Stimulated activated naive CD8-positive, alpha-beta T cell treated with anti-CD3 and anti-CD28 coated beads, Interleukin-15, amount 100 ng/mL, for 72 hours (primary cell): ENCODE measurements around the gene ARG1.
"Not testable (repeated sequence)": the region's sequence is repeated elsewhere in the genome, so short reads cannot be mapped to it uniquely, and the experiment has no call there.

Source experiments
- ATAC-seq: fragments of 150-1000 bp; cut with Tn5 transposase; 2 replicates; pipeline ENCODE4 v1.10.0; 2021; ENCODE audit warnings: mild to moderate bottlenecking, moderate library complexity
- DNase-seq, 2 donors: peaks; one replicate each; pipeline ENCODE4 v3.0.0; 2021 to 2022
- H3K27ac Mint-ChIP-seq, 2 donors: one replicate each; pipeline ENCODE4 v1.8.0; 2022; ENCODE audit warnings: mild to moderate bottlenecking in 2 of 2, mixed read lengths in 2 of 2, moderate library complexity in 2 of 2
- H3K27me3 Mint-ChIP-seq: one replicate; pipeline ENCODE4 v1.8.0; 2022; ENCODE audit warnings: mixed read lengths
- H3K4me1 Mint-ChIP-seq: one replicate; pipeline ENCODE4 v1.8.0; 2022; ENCODE audit warnings: mild to moderate bottlenecking, mixed read lengths
- H3K4me3 Mint-ChIP-seq, 2 donors: one replicate each; pipeline ENCODE4 v1.8.0; 2022; ENCODE audit warnings: mild to moderate bottlenecking in 2 of 2, mixed read lengths in 2 of 2, moderate library complexity in 1 of 2
- H3K9me3 Mint-ChIP-seq, 2 donors: one replicate each; pipeline ENCODE4 v1.8.0; 2022; ENCODE audit warnings: mixed read lengths in 2 of 2

The ARG1 gene

DNA sequence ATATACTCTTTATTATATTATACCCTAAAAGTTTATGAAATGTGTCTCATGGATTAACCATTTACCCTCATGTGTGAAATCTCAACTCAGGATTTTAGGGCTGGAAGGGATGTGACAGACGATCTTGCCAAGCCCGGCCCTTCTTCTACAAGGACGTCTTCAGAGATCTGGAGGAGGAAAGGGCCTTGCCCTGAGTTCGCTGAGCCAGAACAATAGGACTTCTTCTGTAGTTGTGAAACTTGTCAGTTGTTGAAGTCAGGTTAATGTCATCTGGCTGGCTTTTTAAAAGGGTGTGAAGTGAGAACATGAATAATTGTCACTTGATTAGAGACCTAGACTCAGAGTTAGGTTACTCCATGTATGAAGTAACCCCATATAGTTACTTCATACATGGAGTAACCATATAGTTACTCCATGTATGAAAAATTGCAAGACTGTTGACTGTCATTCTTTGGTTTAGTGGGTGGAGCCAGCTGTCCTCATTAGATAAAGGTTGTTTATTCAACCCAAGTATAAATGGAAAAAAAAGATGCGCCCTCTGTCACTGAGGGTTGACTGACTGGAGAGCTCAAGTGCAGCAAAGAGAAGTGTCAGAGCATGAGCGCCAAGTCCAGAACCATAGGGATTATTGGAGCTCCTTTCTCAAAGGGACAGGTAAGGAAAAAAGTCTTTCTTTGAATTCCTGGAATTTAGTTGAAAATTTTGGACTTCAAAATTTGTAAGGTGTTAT, at the start of gene ARG1:
Gene ARG1 (plus strand): TSS at position 541 of the 730 bp plus-strand sequence. CDS start 57 bp downstream, at position 598.
- Mint-ChIP-seq H3K27me3 (no peaks in the 10 kb centered on the region), H3K9me3 (no peaks in the 10 kb centered on the region), H3K4me1 (no peaks in the 10 kb centered on the region), H3K4me3 (no peak within 1 kb of the TSS), H3K27ac (peak within 1 kb of the TSS in 1 of 2 donors; percentile 16)
- DNase-seq (no peak), ATAC-seq (no peak)

DNA sequence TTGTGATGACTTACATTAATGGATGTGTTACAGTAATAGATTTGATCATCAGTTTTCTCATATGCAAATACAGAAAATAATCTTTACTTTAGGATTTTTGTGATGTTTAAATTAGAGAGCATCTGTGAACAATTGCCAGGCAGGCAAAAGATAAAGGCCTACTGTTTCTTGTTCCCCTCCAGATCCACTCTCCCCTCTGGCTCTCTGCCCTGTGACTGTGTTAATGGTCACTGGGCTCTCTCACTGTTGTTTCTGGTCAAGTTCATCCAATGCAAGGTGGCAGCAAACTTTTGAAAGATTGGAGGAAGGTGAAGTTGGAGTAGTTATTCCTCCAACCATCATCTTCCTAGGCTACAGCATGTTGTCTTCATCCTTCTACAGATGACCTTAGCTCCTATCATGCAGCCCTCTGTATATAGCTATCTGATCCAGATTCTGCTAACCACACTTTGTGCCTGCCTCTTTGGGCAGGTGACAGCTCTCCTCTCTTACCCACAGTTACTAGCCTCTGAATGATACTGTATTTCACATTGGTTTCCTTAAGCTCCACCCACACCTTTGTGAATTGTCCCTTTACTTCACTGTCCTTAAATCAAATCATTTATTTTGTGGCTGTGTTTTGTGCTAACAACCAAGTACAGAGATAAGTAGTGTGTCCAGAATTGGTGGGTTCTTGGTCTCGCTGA, 48.9 kb upstream of the ARG1 start:
- no peak for DNase-seq
- Mint-ChIP-seq H3K27ac (no peak overlapping the region), H3K4me1 (peaks cover 25% of the 10 kb centered on the region), H3K9me3 (no peaks in the 10 kb centered on the region), H3K4me3 (no peak overlapping the region), H3K27me3 (no peaks in the 10 kb centered on the region)
- peak; percentile 65 for ATAC-seq

DNA sequence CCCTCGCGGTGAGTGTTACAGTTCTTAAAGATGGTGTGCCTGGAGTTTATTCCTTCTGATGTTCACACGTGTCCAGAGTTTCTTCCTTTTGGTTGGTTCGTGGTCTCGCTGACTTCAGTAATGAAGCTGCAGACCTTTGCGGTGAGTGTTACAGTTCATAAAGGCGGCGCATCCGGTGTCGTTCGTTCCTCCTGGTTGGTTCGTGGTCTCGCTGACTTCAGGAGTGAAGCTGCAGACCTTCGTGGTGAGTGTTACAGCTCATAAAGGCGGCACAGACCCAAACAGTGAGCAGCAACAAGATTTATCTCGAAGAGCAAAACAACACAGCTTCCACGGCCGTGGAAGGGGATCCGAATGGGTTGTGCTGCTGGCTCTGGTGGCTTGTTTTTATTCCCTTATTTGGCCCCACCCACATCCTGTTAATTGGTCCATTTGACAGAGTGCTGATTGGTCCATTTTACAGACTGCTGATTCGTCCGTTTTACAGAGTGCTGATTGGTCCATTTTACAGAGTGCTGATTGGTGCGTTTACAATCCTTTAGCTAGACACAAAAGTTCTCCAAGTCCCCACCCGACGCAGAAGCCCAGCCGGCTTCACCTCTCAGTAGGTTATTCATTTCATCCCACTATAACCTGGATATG, 48.2 kb upstream of the ARG1 start:
- H3K27me3 Mint-ChIP-seq, result no peaks in the 10 kb centered on the region
- H3K9me3 Mint-ChIP-seq, result no peaks in the 10 kb centered on the region
- H3K4me3 Mint-ChIP-seq, result no peak overlapping the region
- ATAC-seq, result peak; percentile 48
- H3K27ac Mint-ChIP-seq, result no peak overlapping the region
- H3K4me1 Mint-ChIP-seq, result peaks cover 25% of the 10 kb centered on the region
- peak in 1 of 2 donors; percentile 30 for DNase-seq

DNA sequence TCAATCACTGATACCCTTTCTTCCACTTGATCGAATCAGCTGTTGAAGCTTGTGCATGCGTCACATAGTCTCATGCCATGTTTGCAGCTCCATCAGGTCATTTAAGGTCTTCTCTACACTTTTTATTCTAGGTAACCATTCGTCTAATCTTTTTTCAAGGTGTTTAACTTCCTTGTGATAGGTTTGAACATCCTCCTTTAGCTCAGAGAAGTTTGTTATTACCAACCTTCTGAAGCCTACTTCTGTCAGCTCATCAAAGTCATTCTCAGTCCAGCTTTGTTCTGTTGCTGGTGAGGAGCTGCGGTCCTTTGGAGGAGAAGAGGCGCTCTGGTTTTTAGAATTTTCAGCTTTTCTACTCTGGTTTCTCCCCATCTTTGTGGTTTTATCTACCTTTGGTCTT, 42.1 kb upstream of the ARG1 start:
- peak overlapping the region in 1 of 2 donors; percentile 70 for H3K4me3 Mint-ChIP-seq
- peaks cover 52% of the 10 kb centered on the region for H3K4me1 Mint-ChIP-seq
- not testable (repeated sequence) for DNase-seq, H3K27me3 Mint-ChIP-seq, H3K9me3 Mint-ChIP-seq, ATAC-seq
- peak overlapping the region in 1 of 2 donors; percentile 6 for H3K27ac Mint-ChIP-seq

DNA sequence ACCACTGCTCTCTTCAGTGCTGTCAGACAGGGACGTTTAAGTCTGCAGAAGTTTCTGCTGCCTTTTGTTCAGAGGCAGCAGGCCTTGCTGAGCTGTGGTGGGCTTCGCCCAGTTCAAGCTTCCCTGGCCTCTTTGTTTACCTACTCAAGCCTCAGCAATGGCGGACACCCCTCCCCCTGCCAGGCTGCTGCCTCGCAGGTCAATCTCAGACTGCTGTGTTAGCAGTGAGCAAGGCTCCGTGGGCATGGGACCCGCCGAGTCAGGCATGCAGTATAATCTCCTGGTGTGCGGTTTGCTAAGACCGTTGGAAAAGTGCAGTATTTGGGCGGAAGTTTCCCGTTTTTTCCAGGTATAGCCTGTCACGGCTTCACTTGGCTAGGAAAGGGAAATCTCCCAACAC, 41.3 kb upstream of the ARG1 start:
- H3K4me3 Mint-ChIP-seq, result peak overlapping the region; percentile 16 to 70
- H3K9me3 Mint-ChIP-seq, result not testable (repeated sequence)

DNA sequence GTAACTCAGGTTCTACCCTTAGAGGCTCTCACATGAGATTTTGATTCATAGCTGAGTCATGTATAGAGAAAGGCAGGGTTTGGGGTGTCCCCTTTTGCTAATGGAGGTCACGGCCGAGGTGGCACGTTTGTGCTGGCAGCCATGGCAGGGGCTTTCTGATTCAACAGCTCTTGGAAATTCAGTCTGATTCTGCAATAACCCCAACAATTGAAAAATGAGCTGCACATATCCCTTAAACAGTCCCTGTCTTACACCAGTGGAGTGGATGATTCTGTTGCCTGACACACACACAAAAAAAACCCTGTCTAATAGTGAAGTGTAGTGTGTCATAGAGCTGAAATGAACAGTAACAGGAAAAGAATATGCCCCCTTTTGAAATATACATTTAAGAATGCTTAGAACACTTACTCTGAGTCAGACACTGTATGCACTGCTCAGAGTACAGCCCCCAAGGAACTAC, 40.4 kb upstream of the ARG1 start:
- DNase-seq (peak; percentile 44 to 82), ATAC-seq (peak; percentile 96)
- no peaks in the 10 kb centered on the region for H3K9me3 Mint-ChIP-seq
- no peaks in the 10 kb centered on the region for H3K27me3 Mint-ChIP-seq
- H3K27ac Mint-ChIP-seq, result peak overlapping the region in 1 of 2 donors; percentile 27
- peak overlapping the region; percentile 40 to 65 for H3K4me3 Mint-ChIP-seq
- H3K4me1 Mint-ChIP-seq, result peaks cover 52% of the 10 kb centered on the region

More for the DNA sequence above, 41.3 kb upstream of the ARG1 start:
- not testable (repeated sequence) for H3K27ac Mint-ChIP-seq, DNase-seq, ATAC-seq, H3K27me3 Mint-ChIP-seq
- peaks cover 52% of the 10 kb centered on the region for H3K4me1 Mint-ChIP-seq

DNA sequence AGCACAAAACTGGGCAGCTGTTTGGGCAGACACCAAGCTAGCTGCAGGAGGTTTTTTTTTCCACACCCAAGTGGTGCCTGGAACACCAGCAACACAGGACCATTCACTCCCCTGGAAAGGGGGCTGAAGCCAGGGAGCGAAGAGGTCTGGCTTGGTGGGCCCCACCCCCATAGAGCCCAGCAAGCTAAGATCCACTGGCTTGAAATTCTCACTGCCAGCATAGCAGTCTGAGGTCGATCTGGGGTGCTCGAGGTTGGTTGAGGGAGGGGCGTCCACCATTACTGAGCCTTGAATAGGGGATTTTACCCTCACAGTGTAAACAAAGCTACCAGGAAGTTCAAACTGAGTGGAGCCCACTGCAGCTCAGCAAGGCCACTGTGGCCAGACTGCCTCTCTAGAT, 34.4 kb upstream of the ARG1 start:
- DNase-seq, H3K4me1 Mint-ChIP-seq, H3K9me3 Mint-ChIP-seq, H3K27ac Mint-ChIP-seq, H3K4me3 Mint-ChIP-seq, ATAC-seq, H3K27me3 Mint-ChIP-seq: not testable (repeated sequence)

DNA sequence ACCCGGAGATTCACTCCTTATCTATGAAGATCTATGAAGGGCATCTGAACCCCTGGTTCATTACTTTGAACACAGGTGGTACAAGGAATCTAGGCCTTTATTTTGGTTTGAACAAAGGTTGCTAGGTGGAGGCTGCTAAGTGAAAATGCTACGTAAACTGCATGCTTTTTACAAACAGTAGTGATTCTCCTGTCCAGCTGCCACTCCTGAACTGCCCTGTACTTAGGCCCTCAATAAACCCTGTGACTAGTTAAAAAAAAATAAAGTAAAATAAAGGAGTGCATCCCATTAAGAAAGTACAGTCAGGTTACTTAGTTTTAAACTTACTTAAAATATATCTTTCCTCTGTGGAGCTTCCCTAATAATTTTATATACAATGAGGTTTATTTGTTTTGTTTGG, 27.7 kb upstream of the ARG1 start:
- no peak overlapping the region for H3K4me3 Mint-ChIP-seq
- H3K27me3 Mint-ChIP-seq, result no peaks in the 10 kb centered on the region
- no peaks in the 10 kb centered on the region for H3K9me3 Mint-ChIP-seq

DNA sequence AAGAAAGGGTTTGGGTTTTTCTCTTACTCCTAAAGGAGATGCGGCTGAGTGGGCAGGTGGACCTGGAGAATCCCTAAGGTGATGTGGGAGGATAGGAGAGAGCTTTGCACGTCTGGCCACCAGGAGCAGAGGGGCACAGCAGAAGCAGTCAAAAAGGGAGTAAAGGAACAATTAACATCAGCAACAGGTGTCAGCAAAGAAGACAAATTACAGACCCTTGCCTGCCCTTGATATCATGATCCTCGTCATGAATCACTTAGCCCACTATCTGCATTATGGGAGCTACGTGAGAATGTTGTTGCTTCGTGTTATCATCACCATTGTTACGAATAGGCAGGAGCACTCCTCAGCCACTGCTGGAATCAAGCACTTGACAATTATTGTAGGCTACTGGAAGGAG, 25.5 kb upstream of the ARG1 start:
- ATAC-seq (no peak), DNase-seq (no peak)
- Mint-ChIP-seq H3K27ac (no peak overlapping the region), H3K4me3 (no peak overlapping the region), H3K4me1 (no peaks in the 10 kb centered on the region), H3K27me3 (no peaks in the 10 kb centered on the region), H3K9me3 (no peaks in the 10 kb centered on the region)

More for the DNA sequence above, 27.7 kb upstream of the ARG1 start:
- DNase-seq (no peak), ATAC-seq (no peak)
- H3K4me1 Mint-ChIP-seq, result no peaks in the 10 kb centered on the region
- H3K27ac Mint-ChIP-seq, result no peak overlapping the region

DNA sequence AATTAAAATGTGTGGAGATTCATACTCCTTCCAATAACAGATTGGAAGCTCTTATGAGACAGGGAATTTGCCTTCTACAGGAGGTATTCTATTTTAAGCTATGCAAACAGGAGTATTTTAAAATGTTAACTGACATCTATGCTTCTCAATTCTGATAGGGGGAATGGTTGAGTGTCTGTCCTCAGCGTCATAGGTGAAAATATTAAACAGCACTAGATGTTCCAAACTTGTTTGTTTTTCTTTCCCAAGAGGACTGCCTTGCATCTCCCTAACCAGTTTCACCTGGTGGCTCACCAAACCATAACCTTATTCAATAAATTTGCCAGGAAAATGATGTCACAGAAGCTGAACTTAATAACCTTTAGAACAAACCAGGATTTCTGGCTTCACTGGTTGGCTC, 24.6 kb upstream of the ARG1 start:
- no peaks in the 10 kb centered on the region for H3K4me1 Mint-ChIP-seq
- H3K27ac Mint-ChIP-seq, result no peak overlapping the region
- H3K4me3 Mint-ChIP-seq, result no peak overlapping the region
- no peak for DNase-seq
- no peak for ATAC-seq
- no peaks in the 10 kb centered on the region for H3K9me3 Mint-ChIP-seq
- no peaks in the 10 kb centered on the region for H3K27me3 Mint-ChIP-seq

DNA sequence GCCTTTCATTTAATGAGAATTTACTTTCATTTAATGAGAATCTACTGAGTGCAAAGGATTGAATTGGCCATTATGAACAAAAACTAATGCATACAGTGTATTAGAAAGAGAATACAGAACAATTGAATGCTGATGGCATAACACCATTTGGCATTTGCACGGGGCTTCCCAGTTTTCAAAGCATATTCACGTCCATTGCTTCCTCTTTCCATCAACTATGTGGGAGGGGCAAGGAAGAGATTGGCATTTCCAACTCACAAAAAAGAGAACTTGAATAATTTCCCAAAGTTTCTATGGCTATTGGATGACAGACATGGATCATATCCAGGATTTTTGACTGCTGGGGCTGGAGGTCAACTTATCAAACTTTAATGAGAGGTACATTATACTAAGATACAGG, 23.2 kb upstream of the ARG1 start:
- H3K4me1 Mint-ChIP-seq, result no peaks in the 10 kb centered on the region
- ATAC-seq, result no peak
- H3K4me3 Mint-ChIP-seq, result no peak overlapping the region
- H3K27me3 Mint-ChIP-seq, result no peaks in the 10 kb centered on the region
- no peaks in the 10 kb centered on the region for H3K9me3 Mint-ChIP-seq
- DNase-seq, result no peak
- no peak overlapping the region for H3K27ac Mint-ChIP-seq

DNA sequence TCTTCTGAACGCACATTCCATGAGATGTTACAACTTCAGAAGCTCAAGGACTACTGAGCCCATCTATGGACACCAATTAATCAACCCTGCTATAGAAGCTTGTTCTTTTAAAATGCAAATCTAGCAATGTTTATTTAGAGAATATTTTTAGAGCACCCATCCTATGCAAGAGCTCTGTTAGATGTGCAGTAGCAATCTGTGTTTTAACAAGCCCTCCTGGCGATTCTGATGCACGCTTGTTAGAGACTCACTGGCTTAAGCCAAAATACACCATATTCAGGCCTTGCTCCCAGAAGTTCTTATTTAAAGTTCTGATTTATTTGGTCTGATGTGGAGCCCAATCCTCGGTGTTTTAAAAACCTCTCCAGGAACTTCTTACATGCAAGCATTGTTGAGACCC, 21.1 kb upstream of the ARG1 start:
- no peaks in the 10 kb centered on the region for H3K27me3 Mint-ChIP-seq
- DNase-seq (no peak), ATAC-seq (no peak)
- no peaks in the 10 kb centered on the region for H3K9me3 Mint-ChIP-seq
- H3K4me1 Mint-ChIP-seq, result no peaks in the 10 kb centered on the region
- H3K4me3 Mint-ChIP-seq, result no peak overlapping the region
- no peak overlapping the region for H3K27ac Mint-ChIP-seq

DNA sequence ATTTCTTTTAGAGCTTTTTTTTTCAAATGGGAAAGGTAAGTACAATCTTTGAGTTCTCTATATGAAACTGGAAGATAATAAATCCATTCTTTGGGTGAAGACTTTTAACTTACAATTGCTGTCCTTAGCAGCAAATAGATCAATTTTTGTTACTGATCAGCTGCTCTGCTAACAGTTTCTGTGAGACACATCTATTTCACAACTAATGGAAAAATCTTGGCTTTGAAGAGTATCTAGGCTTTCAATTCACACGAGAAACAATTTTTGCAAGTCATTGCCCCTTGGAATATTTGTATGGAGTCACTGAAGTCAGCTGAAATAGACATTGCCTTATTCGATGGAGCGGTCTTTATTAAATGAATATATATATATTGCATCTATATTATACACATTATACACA, 20.5 kb upstream of the ARG1 start:
- no peak for ATAC-seq
- Mint-ChIP-seq H3K9me3 (no peaks in the 10 kb centered on the region), H3K4me1 (no peaks in the 10 kb centered on the region), H3K4me3 (no peak overlapping the region), H3K27me3 (no peaks in the 10 kb centered on the region), H3K27ac (no peak overlapping the region)
- DNase-seq, result no peak

DNA sequence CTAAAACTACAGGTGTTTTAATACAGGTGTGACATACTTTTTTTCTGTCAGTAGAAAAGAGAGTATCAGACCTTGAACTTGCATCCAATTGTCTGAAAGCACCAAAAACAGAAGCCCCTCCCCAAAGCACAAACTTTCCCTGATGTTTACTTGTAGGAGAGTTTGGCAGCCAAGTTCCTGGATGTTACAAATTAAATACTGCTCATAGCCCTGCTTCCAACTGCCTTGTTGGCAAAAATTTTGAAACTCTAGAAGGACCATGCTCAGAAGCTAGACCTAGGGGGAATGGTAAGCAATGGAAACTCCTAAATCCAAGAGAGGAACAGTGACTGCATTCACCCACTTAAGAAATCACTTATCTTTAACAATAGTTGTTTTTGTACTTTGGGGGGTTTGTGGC, 17.0 kb upstream of the ARG1 start:
- DNase-seq (no peak), ATAC-seq (no peak)
- Mint-ChIP-seq H3K27ac (no peak overlapping the region), H3K9me3 (no peaks in the 10 kb centered on the region), H3K4me1 (no peaks in the 10 kb centered on the region), H3K27me3 (no peaks in the 10 kb centered on the region), H3K4me3 (no peak overlapping the region)

DNA sequence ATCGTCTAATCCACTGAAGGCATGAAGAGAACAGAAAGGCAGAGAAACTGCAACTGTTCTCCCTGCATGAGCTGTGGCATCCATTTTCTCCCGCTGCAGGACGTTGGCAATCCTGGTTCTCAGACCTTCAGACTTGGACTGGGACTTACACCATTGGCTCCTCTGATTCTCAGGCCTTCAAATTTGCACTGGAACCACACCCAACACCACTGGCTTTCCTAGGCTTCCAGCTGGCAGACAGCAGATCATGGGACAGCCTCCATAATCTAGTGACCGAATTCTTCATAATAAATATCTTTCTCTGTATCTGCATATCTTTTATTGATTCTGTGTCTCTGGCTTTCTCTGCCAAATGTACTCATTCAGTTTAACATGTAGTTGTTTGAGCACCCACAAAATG, 14.1 kb upstream of the ARG1 start:
- Mint-ChIP-seq H3K27ac (no peak overlapping the region), H3K4me3 (no peak overlapping the region), H3K27me3 (no peaks in the 10 kb centered on the region), H3K4me1 (no peaks in the 10 kb centered on the region), H3K9me3 (no peaks in the 10 kb centered on the region)
- DNase-seq (no peak), ATAC-seq (no peak)
